HEK293 (cell line): ENCODE results near the gene SORBS2.

Source experiments
- CTCF ChIA-PET: fragments of 350-600 bp; formaldehyde crosslinking; extraction: SDS; loops from one replicate; lab custom pipeline; 2021; ENCODE audit warnings: antibody characterized with exemption; lab: Yijun Ruan, JAX
- POLR2A ChIA-PET: fragments of 300-600 bp; formaldehyde crosslinking; extraction: SDS; loops from one replicate; lab custom pipeline; 2020; ENCODE audit warnings: antibody characterized with exemption, inconsistent platforms; lab: Yijun Ruan, JAX
- H3K27ac ChIP-seq: fragments of 200-500 bp; sonication (Bioruptor generic); 2 replicates; pipeline ENCODE4 v1.5.1; 2014; ENCODE audit warnings: low read depth, low read length, control low read depth, inconsistent platforms; ENCODE audit errors: extremely low read depth
- H3K36me3 ChIP-seq, 2 experiments: fragments of 200-500 bp in 1 of 2; sonication (Bioruptor generic) in 1 of 2; 1 replicate in 1 of 2; 2 replicates in 1 of 2; pipeline ENCODE4 v1.5.1; 2014 to 2017; ENCODE audit warnings: inconsistent platforms in 2 of 2, low read length in 2 of 2; ENCODE audit not compliant: control insufficient read depth in 2 of 2, insufficient read depth in 1 of 2
- H3K4me1 ChIP-seq: fragments of 200-500 bp; sonication (Bioruptor generic); 2 replicates; pipeline ENCODE4 v1.5.1; 2014; ENCODE audit warnings: mild to moderate bottlenecking, low read length, inconsistent platforms; ENCODE audit not compliant: control insufficient read depth, insufficient read depth
- H3K4me3 ChIP-seq: 2 replicates; pipeline ENCODE4 v1.5.1; 2011; ENCODE audit warnings: low read depth, mild to moderate bottlenecking, control low read depth, low read length, moderate library complexity
- H3K9me3 ChIP-seq: fragments of 200-500 bp; sonication (Bioruptor generic); 2 replicates; pipeline ENCODE4 v1.5.1; 2014; ENCODE audit warnings: low read depth, low read length, inconsistent platforms; ENCODE audit not compliant: control insufficient read depth, insufficient read depth
- HOXD13 ChIP-seq: sonication (generic); formaldehyde crosslinking; IDR thresholded peaks from 2 replicates; pipeline ENCODE4 v1.8.0; 2022; ENCODE audit warnings: missing genetic modification reagents, borderline replicate concordance
- KLF17 ChIP-seq: fragments of 450-650 bp; formaldehyde crosslinking; IDR thresholded peaks from 2 replicates; pipeline ENCODE4 v1.5.1; 2016; ENCODE audit warnings: missing biosample characterization, missing genetic modification characterization
- ZBTB17 ChIP-seq: fragments of 450-650 bp; formaldehyde crosslinking; IDR thresholded peaks from 2 replicates; pipeline ENCODE4 v1.5.1; 2016; ENCODE audit warnings: missing biosample characterization, missing genetic modification characterization
- ZBTB48 ChIP-seq: fragments of 450-650 bp; formaldehyde crosslinking; IDR thresholded peaks from 2 replicates; pipeline ENCODE4 v1.5.1; 2016; ENCODE audit warnings: missing biosample characterization, missing genetic modification characterization
- ZNF16 ChIP-seq: fragments of 450-650 bp; formaldehyde crosslinking; IDR thresholded peaks from 2 replicates; pipeline ENCODE4 v1.5.1; 2016; ENCODE audit warnings: low read depth, missing biosample characterization, missing genetic modification characterization
- ZNF473 ChIP-seq: fragments of 450-650 bp; formaldehyde crosslinking; IDR thresholded peaks from 2 replicates; pipeline ENCODE4 v1.5.1; 2017; ENCODE audit warnings: missing biosample characterization, missing genetic modification characterization
- ZNF561 ChIP-seq: fragments of 450-650 bp; IDR thresholded peaks from 2 replicates; pipeline ENCODE4 v1.5.1; 2018; ENCODE audit warnings: missing biosample characterization, missing genetic modification characterization, borderline replicate concordance
- ZNF677 ChIP-seq: fragments of 450-650 bp; IDR thresholded peaks from 2 replicates; pipeline ENCODE4 v1.5.0; 2018; ENCODE audit warnings: missing biosample characterization, mild to moderate bottlenecking, missing genetic modification characterization, moderate library complexity
- TF ChIP-seq, protein P1 (sequence below): fragments of 450-650 bp; formaldehyde crosslinking; IDR thresholded peaks from 2 replicates; pipeline ENCODE4 v1.5.1; 2016; ENCODE audit warnings: missing biosample characterization, missing genetic modification characterization
- TF ChIP-seq, protein P2 (sequence below): fragments of 450-650 bp; formaldehyde crosslinking; IDR thresholded peaks from 2 replicates; pipeline ENCODE4 v1.5.1; 2016; ENCODE audit warnings: missing biosample characterization, missing genetic modification characterization, borderline replicate concordance
- TF ChIP-seq, protein P3 (sequence below): fragments of 450-650 bp; formaldehyde crosslinking; IDR thresholded peaks from 2 replicates; pipeline ENCODE4 v1.5.1; 2017; ENCODE audit warnings: missing biosample characterization, missing genetic modification characterization

SORBS2 gene

DNA sequence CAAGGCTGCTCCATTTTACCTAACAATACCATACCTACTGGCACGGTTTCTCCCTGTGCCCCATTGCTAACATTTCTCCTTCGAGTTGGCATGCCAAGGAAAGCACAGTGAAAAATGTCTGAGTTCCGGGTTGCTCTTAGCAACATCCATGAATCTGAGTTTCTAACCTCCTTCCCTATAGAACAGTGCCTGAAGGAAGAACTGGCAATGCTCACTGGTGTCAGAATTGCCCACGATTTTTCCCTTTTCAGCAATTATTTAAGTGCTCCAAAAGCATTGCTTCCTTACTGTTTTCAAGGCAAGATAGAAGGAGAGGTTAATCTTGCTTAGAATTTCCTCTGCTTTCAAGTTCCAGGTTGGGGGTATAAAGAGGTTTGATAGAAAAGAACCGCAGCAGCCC is 75.1 kb downstream of the SORBS2 start:
- CTCF ChIA-PET: no interaction called here
- no peak for TF ChIP-seq ZBTB48 (tag by site-specific recombination)
- TF ChIP-seq, protein P1, sequence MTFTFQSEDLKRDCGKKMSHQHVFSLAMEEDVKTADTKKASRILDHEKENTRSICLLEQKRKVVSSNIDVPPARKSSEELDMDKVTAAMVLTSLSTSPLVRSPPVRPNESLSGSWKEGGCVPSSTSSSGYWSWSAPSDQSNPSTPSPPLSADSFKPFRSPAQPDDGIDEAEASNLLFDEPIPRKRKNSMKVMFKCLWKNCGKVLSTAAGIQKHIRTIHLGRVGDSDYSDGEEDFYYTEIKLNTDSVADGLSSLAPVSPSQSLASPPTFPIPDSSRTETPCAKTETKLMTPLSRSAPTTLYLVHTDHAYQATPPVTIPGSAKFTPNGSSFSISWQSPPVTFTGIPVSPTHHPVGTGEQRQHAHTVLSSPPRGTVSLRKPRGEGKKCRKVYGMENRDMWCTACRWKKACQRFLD: no peak
- no peak for TF ChIP-seq ZBTB17
- TF ChIP-seq, all 188 proteins: peak for 0
- POLR2A ChIA-PET: no interaction called here

DNA sequence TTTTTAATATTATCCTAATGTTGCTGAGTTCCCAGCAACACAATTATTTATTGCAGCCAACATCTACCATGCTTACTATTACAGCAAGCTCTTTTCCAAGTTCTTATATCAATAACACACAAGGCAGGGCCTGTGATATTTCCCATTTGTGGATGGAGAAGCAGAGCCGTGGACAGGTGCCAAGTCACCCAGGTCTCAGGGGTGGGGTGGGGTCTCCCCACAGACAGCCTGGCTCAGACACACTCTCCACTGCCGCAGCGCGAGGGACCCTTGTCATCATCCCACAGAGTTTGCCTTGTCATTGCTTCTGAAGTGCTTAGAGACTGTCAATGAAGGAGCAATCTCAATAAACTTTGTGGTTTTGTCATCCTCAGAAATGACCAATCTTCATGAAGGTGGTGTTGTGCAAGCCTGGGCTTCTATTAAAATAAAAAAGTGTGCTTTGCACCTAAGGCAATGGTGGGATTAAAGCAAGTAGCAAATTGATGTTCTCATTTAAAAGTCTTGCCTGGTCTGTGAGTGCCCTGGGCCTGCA is 76.1 kb downstream of the SORBS2 start:
- POLR2A ChIA-PET: no interaction called here

More for the DNA sequence above, 75.1 kb downstream of the SORBS2 start:
- Histone ChIP-seq H3K4me3 (no peak overlapping the region), H3K4me1 (no peaks in the 10 kb centered on the region), H3K9me3 (no peaks in the 10 kb centered on the region), H3K27ac (no peak overlapping the region), H3K36me3 (no peaks in the 10 kb centered on the region)

DNA sequence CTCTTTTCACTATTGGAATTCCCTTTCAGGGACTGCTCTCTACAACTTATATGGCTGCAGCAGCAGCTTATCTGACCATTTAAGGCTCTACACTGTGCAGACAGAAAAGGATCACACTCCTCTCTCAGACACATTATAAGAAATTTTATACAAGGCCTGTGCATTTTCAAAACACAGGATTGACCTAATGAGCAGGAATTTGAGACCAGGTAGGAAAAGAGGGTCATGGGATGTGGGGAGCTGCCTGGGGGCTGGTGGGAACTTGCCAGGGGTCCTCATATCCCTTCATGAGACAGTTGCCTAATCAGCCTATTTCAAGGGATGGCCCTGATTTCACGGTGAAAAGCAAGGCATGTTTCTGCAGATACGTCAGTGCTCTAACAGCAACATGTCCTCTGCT is 77.1 kb downstream of the SORBS2 start:
- TF ChIP-seq KLF17 (tag by site-specific recombination) (no peak), ZBTB48 (tag by site-specific recombination) (no peak), ZNF16 (tag by site-specific recombination) (no peak), ZNF473 (tag by site-specific recombination) (no peak)
- TF ChIP-seq, protein P2, sequence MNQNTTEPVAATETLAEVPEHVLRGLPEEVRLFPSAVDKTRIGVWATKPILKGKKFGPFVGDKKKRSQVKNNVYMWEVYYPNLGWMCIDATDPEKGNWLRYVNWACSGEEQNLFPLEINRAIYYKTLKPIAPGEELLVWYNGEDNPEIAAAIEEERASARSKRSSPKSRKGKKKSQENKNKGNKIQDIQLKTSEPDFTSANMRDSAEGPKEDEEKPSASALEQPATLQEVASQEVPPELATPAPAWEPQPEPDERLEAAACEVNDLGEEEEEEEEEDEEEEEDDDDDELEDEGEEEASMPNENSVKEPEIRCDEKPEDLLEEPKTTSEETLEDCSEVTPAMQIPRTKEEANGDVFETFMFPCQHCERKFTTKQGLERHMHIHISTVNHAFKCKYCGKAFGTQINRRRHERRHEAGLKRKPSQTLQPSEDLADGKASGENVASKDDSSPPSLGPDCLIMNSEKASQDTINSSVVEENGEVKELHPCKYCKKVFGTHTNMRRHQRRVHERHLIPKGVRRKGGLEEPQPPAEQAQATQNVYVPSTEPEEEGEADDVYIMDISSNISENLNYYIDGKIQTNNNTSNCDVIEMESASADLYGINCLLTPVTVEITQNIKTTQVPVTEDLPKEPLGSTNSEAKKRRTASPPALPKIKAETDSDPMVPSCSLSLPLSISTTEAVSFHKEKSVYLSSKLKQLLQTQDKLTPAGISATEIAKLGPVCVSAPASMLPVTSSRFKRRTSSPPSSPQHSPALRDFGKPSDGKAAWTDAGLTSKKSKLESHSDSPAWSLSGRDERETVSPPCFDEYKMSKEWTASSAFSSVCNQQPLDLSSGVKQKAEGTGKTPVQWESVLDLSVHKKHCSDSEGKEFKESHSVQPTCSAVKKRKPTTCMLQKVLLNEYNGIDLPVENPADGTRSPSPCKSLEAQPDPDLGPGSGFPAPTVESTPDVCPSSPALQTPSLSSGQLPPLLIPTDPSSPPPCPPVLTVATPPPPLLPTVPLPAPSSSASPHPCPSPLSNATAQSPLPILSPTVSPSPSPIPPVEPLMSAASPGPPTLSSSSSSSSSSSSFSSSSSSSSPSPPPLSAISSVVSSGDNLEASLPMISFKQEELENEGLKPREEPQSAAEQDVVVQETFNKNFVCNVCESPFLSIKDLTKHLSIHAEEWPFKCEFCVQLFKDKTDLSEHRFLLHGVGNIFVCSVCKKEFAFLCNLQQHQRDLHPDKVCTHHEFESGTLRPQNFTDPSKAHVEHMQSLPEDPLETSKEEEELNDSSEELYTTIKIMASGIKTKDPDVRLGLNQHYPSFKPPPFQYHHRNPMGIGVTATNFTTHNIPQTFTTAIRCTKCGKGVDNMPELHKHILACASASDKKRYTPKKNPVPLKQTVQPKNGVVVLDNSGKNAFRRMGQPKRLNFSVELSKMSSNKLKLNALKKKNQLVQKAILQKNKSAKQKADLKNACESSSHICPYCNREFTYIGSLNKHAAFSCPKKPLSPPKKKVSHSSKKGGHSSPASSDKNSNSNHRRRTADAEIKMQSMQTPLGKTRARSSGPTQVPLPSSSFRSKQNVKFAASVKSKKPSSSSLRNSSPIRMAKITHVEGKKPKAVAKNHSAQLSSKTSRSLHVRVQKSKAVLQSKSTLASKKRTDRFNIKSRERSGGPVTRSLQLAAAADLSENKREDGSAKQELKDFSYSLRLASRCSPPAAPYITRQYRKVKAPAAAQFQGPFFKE (tag by site-specific recombination): no peak
- TF ChIP-seq, protein P3, sequence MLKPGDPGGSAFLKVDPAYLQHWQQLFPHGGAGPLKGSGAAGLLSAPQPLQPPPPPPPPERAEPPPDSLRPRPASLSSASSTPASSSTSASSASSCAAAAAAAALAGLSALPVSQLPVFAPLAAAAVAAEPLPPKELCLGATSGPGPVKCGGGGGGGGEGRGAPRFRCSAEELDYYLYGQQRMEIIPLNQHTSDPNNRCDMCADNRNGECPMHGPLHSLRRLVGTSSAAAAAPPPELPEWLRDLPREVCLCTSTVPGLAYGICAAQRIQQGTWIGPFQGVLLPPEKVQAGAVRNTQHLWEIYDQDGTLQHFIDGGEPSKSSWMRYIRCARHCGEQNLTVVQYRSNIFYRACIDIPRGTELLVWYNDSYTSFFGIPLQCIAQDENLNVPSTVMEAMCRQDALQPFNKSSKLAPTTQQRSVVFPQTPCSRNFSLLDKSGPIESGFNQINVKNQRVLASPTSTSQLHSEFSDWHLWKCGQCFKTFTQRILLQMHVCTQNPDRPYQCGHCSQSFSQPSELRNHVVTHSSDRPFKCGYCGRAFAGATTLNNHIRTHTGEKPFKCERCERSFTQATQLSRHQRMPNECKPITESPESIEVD (tag by site-specific recombination): no peak
- Histone ChIP-seq H3K9me3 (no peaks in the 10 kb centered on the region), H3K4me3 (no peak overlapping the region), H3K27ac (no peak overlapping the region), H3K4me1 (no peaks in the 10 kb centered on the region), H3K36me3 (no peaks in the 10 kb centered on the region)
- POLR2A ChIA-PET: no interaction called here
- CTCF ChIA-PET: no interaction called here

More for the DNA sequence above, 76.1 kb downstream of the SORBS2 start:
- Histone ChIP-seq H3K36me3 (no peaks in the 10 kb centered on the region), H3K9me3 (no peaks in the 10 kb centered on the region), H3K4me3 (no peak overlapping the region), H3K27ac (no peak overlapping the region), H3K4me1 (no peaks in the 10 kb centered on the region)
- CTCF ChIA-PET: no interaction called here
- TF ChIP-seq ZNF677 (no peak), ZNF561 (tag by site-specific recombination) (no peak), HOXD13 (no peak)
